Mesenchymal stem cell (in vitro differentiated cells and primary cell): ENCODE results near the gene PAPPA.

ENCODE experiments used
- DNase-seq: peaks from one replicate; pipeline ENCODE4 v3.0.0-alpha.2; 2013
- H2AFZ ChIP-seq: one replicate; pipeline ENCODE4 v1.6.1; 2013; ENCODE audit warnings: low read depth, mild to moderate bottlenecking, control low read depth, inconsistent platforms, low read length, moderate library complexity
- H2AK5ac ChIP-seq: 2 replicates; pipeline ENCODE4 v1.6.1; 2013; ENCODE audit warnings: low read length, moderate library complexity, mild to moderate bottlenecking, inconsistent platforms; ENCODE audit not compliant: severe bottlenecking
- H2BK120ac ChIP-seq: one replicate; pipeline ENCODE4 v1.6.1; 2013; ENCODE audit warnings: low read depth, mild to moderate bottlenecking, inconsistent platforms, low read length, moderate library complexity
- H2BK12ac ChIP-seq, 2 experiments: one replicate each; pipeline ENCODE4 v1.6.1; 2013; ENCODE audit warnings: inconsistent platforms in 2 of 2, low read length in 2 of 2, mild to moderate bottlenecking in 2 of 2, moderate library complexity in 2 of 2, control low read depth in 1 of 2
- H2BK15ac ChIP-seq: one replicate; pipeline ENCODE4 v1.6.1; 2013; ENCODE audit warnings: mild to moderate bottlenecking, low read depth, inconsistent platforms; ENCODE audit not compliant: poor library complexity, severe bottlenecking
- H2BK5ac ChIP-seq: 2 replicates; pipeline ENCODE4 v1.6.1; 2013; ENCODE audit warnings: low read depth, mild to moderate bottlenecking, low read length, control low read depth, inconsistent platforms; ENCODE audit not compliant: poor library complexity, severe bottlenecking
- H3K14ac ChIP-seq, 2 experiments: one replicate each; pipeline ENCODE4 v1.6.1; 2013; ENCODE audit warnings: inconsistent platforms in 2 of 2, low read length in 2 of 2, control low read depth in 1 of 2, mild to moderate bottlenecking in 1 of 2, moderate library complexity in 1 of 2
- H3K18ac ChIP-seq, 2 experiments: one replicate each; pipeline ENCODE4 v1.6.1; 2013; ENCODE audit warnings: inconsistent platforms in 2 of 2, low read length in 2 of 2, control low read depth in 1 of 2, low read depth in 1 of 2, mild to moderate bottlenecking in 1 of 2
- H3K23ac ChIP-seq, 2 experiments: one replicate each; pipeline ENCODE4 v1.6.1; 2013; ENCODE audit warnings: inconsistent platforms in 2 of 2, low read length in 2 of 2, mild to moderate bottlenecking in 2 of 2, moderate library complexity in 2 of 2, control low read depth in 1 of 2
- H3K27ac ChIP-seq: 2 replicates; pipeline ENCODE4 v1.5.1; 2013; ENCODE audit warnings: mild to moderate bottlenecking, moderate library complexity, low read length, control low read depth, inconsistent platforms; ENCODE audit not compliant: poor library complexity, severe bottlenecking
- H3K27me3 ChIP-seq, 2 experiments: 2 replicates each; pipeline versions ENCODE4 v1.6.1 to v1.7.0; 2013; ENCODE audit warnings: low read length in 2 of 2, mild to moderate bottlenecking in 2 of 2, moderate library complexity in 2 of 2, control low read depth in 1 of 2, inconsistent platforms in 1 of 2; ENCODE audit not compliant: control insufficient read depth in 1 of 2, insufficient read depth in 1 of 2
- H3K36me3 ChIP-seq, 2 experiments: 2 replicates each; pipeline versions ENCODE4 v1.6.1 to v1.7.0; 2013; ENCODE audit warnings: low read length in 2 of 2, control low read depth in 1 of 2, inconsistent platforms in 1 of 2, low read depth in 1 of 2, mild to moderate bottlenecking in 1 of 2; ENCODE audit not compliant: insufficient read depth in 2 of 2, control insufficient read depth in 1 of 2
- H3K4ac ChIP-seq, 2 experiments: one replicate each; pipeline ENCODE4 v1.6.1; 2013; ENCODE audit warnings: inconsistent platforms in 2 of 2, low read length in 2 of 2, mild to moderate bottlenecking in 2 of 2, moderate library complexity in 2 of 2, control low read depth in 1 of 2, low read depth in 1 of 2
- H3K4me1 ChIP-seq: 2 replicates; pipeline ENCODE4 v1.6.1; 2013; ENCODE audit warnings: low read depth, low read length, control low read depth; ENCODE audit not compliant: control insufficient read depth, insufficient read depth
- H3K4me2 ChIP-seq: 2 replicates; pipeline ENCODE4 v1.6.1; 2013; ENCODE audit warnings: low read length, mild to moderate bottlenecking, inconsistent platforms; ENCODE audit not compliant: poor library complexity, severe bottlenecking
- H3K4me3 ChIP-seq, 2 experiments: 2 replicates each; pipeline versions ENCODE4 v1.5.1 to v1.7.0; 2013; ENCODE audit warnings: low read length in 2 of 2, mild to moderate bottlenecking in 2 of 2, control low read depth in 1 of 2, low read depth in 1 of 2; ENCODE audit not compliant: insufficient read depth in 1 of 2
- H3K79me1 ChIP-seq: replicated peaks from 2 replicates; pipeline ENCODE4 v1.6.1; 2013; ENCODE audit warnings: mild to moderate bottlenecking, control low read depth, low read length, inconsistent platforms; ENCODE audit not compliant: poor library complexity, severe bottlenecking
- H3K9ac ChIP-seq: 2 replicates; pipeline ENCODE4 v1.7.0; 2013; ENCODE audit warnings: mild to moderate bottlenecking, low read length, moderate library complexity
- H3K9me3 ChIP-seq: 2 replicates; pipeline ENCODE4 v1.7.0; 2013; ENCODE audit warnings: mild to moderate bottlenecking, low read length; ENCODE audit not compliant: control insufficient read depth
- H4K8ac ChIP-seq: one replicate; pipeline ENCODE4 v1.6.1; 2013; ENCODE audit warnings: inconsistent platforms, mild to moderate bottlenecking, low read length, moderate library complexity
- H4K91ac ChIP-seq: one replicate; pipeline ENCODE4 v1.6.1; 2013; ENCODE audit warnings: mild to moderate bottlenecking, low read length, inconsistent platforms
- WGBS: methylation state at CpG from one replicate; pipeline ENCODE4 v1.1.7; 2013; ENCODE audit warnings: mixed read lengths; 5-methylcytosine and 5-hydroxymethylcytosine counted together

The PAPPA gene

DNA sequence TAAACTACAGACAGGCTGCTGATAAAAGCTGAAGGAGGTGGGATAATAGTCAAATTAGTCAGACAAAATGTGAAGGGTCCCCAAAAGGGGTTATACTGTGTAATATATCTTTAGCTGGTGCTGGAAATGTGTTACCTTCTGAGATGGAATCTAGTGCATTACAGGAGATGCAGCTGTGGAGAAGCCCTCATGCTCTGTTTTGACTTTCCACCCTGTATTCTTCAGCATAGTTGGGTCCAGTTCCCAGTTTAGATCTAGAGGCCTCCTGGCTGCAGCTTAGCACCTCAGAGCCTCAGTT lies 122.6 kb downstream of the PAPPA start:
- Histone ChIP-seq H2BK5ac (no peak overlapping the region), H4K8ac (no peak overlapping the region), H3K27ac (peak overlapping the region; percentile 68), H2BK120ac (no peak overlapping the region), H2AK5ac (no peak overlapping the region), H3K27me3 (no peaks in the 10 kb centered on the region), H2AFZ (no peak overlapping the region), H3K4me3 (no peak overlapping the region), H2BK12ac (peak overlapping the region in 1 of 2 experiments; percentile 31), H3K23ac (no peak overlapping the region), H3K4me1 (peaks cover 11% of the 10 kb centered on the region), H3K9me3 (no peaks in the 10 kb centered on the region), H3K79me1 (peaks cover 3% of the 10 kb centered on the region), H3K4me2 (no peak overlapping the region), H3K9ac (no peak overlapping the region), H3K36me3 (peaks cover 0 to 81% of the 10 kb centered on the region in 2 experiments), H3K14ac (no peak overlapping the region), H3K4ac (no peak overlapping the region), H2BK15ac (no peak overlapping the region), H4K91ac (no peak overlapping the region), H3K18ac (peak overlapping the region in 1 of 2 experiments; percentile 11)
- no peak for DNase-seq

DNA sequence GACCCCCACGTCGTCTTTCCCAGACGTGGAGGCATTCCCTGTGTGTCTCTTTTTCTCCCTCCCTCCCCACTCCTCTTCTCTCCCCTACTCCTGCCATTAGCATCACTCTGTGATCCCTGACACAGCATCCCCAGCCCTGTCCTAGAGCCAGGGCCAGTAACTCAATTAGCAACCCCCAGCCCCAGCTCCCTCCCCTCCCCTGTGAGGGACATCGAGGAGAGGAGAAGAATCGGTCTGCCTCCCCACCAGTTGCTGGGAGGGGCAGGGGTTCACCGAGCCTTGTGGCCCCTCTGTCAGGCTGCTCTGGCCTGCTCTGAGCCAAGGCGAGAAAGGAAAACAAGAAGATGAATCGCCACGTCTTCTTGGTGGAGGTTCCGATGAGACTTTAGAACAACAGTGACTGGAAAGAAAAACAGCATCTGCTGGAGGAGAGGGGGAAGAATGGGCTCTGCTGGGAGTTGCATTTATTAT lies 123.1 kb downstream of the PAPPA start:
- H2AK5ac ChIP-seq = peak overlapping the region; percentile 79
- peak overlapping the region; percentile 68 for H3K27ac ChIP-seq
- H2BK12ac ChIP-seq = peak overlapping the region in 1 of 2 experiments; percentile 64
- H4K91ac ChIP-seq = no peak overlapping the region
- H3K79me1 ChIP-seq = peaks cover 3% of the 10 kb centered on the region
- H2BK15ac ChIP-seq = no peak overlapping the region
- H2BK120ac ChIP-seq = peak overlapping the region; percentile 71
- H3K18ac ChIP-seq = peak overlapping the region in 1 of 2 experiments; percentile 30
- H4K8ac ChIP-seq = peak overlapping the region; percentile 81
- peak overlapping the region in 1 of 2 experiments; percentile 85 for H3K4ac ChIP-seq
- peak overlapping the region in 1 of 2 experiments; percentile 70 for H3K14ac ChIP-seq
- no peak overlapping the region for H2AFZ ChIP-seq
- DNase-seq = no peak
- H3K4me3 ChIP-seq = no peak overlapping the region
- no peaks in the 10 kb centered on the region for H3K27me3 ChIP-seq
- H3K9ac ChIP-seq = no peak overlapping the region
- H3K9me3 ChIP-seq = no peaks in the 10 kb centered on the region
- H3K36me3 ChIP-seq = peaks cover 0 to 81% of the 10 kb centered on the region in 2 experiments
- H3K23ac ChIP-seq = peak overlapping the region in 1 of 2 experiments; percentile 83
- H3K4me2 ChIP-seq = peak overlapping the region; percentile 54
- 21% methylated on average over 10 of the region's 10 CpGs for WGBS
- H2BK5ac ChIP-seq = no peak overlapping the region
- peaks cover 11% of the 10 kb centered on the region for H3K4me1 ChIP-seq

- no peaks in the 10 kb centered on the region for H3K27me3 ChIP-seq
- H3K18ac ChIP-seq = no peak overlapping the region
- no CpG with 5 or more reads among the region's 1 CpG for WGBS
- no peak overlapping the region for H3K4me3 ChIP-seq
- no peak overlapping the region for H3K9ac ChIP-seq
- no peak overlapping the region for H3K4me2 ChIP-seq
- peaks cover 1% of the 10 kb centered on the region for H3K79me1 ChIP-seq
- DNase-seq = peak; percentile 50
- H3K4ac ChIP-seq = no peak overlapping the region
- H2BK5ac ChIP-seq = no peak overlapping the region
- no peak overlapping the region for H3K23ac ChIP-seq
- no peak overlapping the region for H2BK12ac ChIP-seq
- peaks cover 0 to 75% of the 10 kb centered on the region in 2 experiments for H3K36me3 ChIP-seq
- no peak overlapping the region for H4K91ac ChIP-seq
- no peak overlapping the region for H2AK5ac ChIP-seq
- H3K4me1 ChIP-seq = peaks cover 13% of the 10 kb centered on the region
- H3K9me3 ChIP-seq = no peaks in the 10 kb centered on the region
- no peak overlapping the region for H2AFZ ChIP-seq
- no peak overlapping the region for H4K8ac ChIP-seq
- peak overlapping the region; percentile 86 for H3K27ac ChIP-seq
- no peak overlapping the region for H3K14ac ChIP-seq
- H2BK15ac ChIP-seq = no peak overlapping the region
- no peak overlapping the region for H2BK120ac ChIP-seq
These were observed 124.7 kb downstream of the PAPPA start for GRCh38 chr9:116278326-116278725.

- no peak overlapping the region for H3K4me2 ChIP-seq
- no peak overlapping the region for H2BK5ac ChIP-seq
- DNase-seq = peak; percentile 80
- WGBS = 9% methylated on average over 11 of the region's 11 CpGs
- no peak overlapping the region for H2BK15ac ChIP-seq
- H3K36me3 ChIP-seq = peaks cover 0 to 74% of the 10 kb centered on the region in 2 experiments
- no peak overlapping the region for H3K4me3 ChIP-seq
- H4K91ac ChIP-seq = no peak overlapping the region
- no peaks in the 10 kb centered on the region for H3K27me3 ChIP-seq
- peak overlapping the region; percentile 66 for H4K8ac ChIP-seq
- H3K9ac ChIP-seq = no peak overlapping the region
- H2AK5ac ChIP-seq = peak overlapping the region; percentile 89
- peak overlapping the region in 1 of 2 experiments; percentile 26 for H3K14ac ChIP-seq
- no peak overlapping the region for H3K4ac ChIP-seq
- H3K4me1 ChIP-seq = peaks cover 13% of the 10 kb centered on the region
- H3K23ac ChIP-seq = no peak overlapping the region
- H2AFZ ChIP-seq = no peak overlapping the region
- H3K79me1 ChIP-seq = peaks cover 1% of the 10 kb centered on the region
- H2BK12ac ChIP-seq = peak overlapping the region in 1 of 2 experiments; percentile 45
- H3K27ac ChIP-seq = peak overlapping the region; percentile 86
- no peaks in the 10 kb centered on the region for H3K9me3 ChIP-seq
- peak overlapping the region in 1 of 2 experiments; percentile 37 for H3K18ac ChIP-seq
- H2BK120ac ChIP-seq = no peak overlapping the region
These were observed 125.6 kb downstream of the PAPPA start for GRCh38 chr9:116279230-116279629.
